ENCODE data around the gene CLEC17A. TPM values are rescaled to one million over a fixed set of nuclear protein-coding genes. Genes with fewer than 3 reads are reported as not detected.
"Not testable (repeated sequence)": the region's sequence is repeated elsewhere in the genome, so short reads cannot be mapped to it uniquely, and the experiment has no call there.

The CLEC17A gene
- total RNA-seq, 1 experiment from 2014 or later = not detected

DNA sequence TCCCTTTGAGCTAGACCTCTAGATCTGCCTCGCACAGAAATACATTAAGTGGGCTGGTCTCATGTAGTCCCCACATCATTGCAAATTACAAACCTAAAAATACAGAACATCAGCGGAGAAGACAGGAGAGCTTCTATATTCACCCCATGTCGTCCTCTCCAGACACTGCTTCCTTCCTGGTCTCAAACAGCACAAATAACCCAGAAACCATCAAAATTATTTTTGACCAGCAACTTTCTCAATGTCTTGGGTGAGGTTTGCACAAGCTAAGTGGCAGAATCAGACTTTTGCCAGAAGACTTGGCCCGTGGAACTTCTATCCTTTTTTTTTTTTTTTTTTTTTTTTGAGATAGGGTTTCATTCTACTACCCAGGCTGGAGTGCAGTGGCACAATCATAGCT lies 28.2 kb downstream of the CLEC17A start:
- TF ChIP-seq, protein P1, sequence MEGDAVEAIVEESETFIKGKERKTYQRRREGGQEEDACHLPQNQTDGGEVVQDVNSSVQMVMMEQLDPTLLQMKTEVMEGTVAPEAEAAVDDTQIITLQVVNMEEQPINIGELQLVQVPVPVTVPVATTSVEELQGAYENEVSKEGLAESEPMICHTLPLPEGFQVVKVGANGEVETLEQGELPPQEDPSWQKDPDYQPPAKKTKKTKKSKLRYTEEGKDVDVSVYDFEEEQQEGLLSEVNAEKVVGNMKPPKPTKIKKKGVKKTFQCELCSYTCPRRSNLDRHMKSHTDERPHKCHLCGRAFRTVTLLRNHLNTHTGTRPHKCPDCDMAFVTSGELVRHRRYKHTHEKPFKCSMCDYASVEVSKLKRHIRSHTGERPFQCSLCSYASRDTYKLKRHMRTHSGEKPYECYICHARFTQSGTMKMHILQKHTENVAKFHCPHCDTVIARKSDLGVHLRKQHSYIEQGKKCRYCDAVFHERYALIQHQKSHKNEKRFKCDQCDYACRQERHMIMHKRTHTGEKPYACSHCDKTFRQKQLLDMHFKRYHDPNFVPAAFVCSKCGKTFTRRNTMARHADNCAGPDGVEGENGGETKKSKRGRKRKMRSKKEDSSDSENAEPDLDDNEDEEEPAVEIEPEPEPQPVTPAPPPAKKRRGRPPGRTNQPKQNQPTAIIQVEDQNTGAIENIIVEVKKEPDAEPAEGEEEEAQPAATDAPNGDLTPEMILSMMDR (IDR thresholded peaks at IDR 0.05; ENCODE audit: unreplicated experiment) = no peak
- H3K4me3 Mint-ChIP-seq (ENCODE audit: unreplicated experiment) = no peak overlapping the region
- no TSS peak for BruUV-seq (replicated peaks)
- POLR2A ChIA-PET = interaction anchor here (0.7 kb wide), 1 partner anchor 12 kb away, joined by 3 read pairs; no protein-coding TSS in a partner anchor
- intact Hi-C loops (cut with micrococcal nuclease) = no loop called here
- CTCF ChIA-PET = interaction anchor here (0.5 to 0.6 kb wide), 2 partner anchors 76 to 179 kb away, joined by 3 to 5 read pairs; no protein-coding TSS in a partner anchor
- no peaks in the 10 kb centered on the region for H3K9me3 Mint-ChIP-seq (ENCODE audit: unreplicated experiment)
- no peaks in the 10 kb centered on the region for H3K27me3 Mint-ChIP-seq (ENCODE audit: insufficient read depth, unreplicated experiment)
- no peaks in the 10 kb centered on the region for H3K36me3 Mint-ChIP-seq (ENCODE audit: insufficient read depth, unreplicated experiment)
- DNase-seq (ENCODE audit: unreplicated experiment) = no peak
- no peak overlapping the region for H3K27ac Mint-ChIP-seq (ENCODE audit: low read depth, unreplicated experiment)
- no peaks in the 10 kb centered on the region for H3K4me1 Mint-ChIP-seq (ENCODE audit: insufficient read depth, unreplicated experiment)

- H3K9me3 Mint-ChIP-seq (ENCODE audit: unreplicated experiment); DNase-seq (ENCODE audit: unreplicated experiment); POLR2A ChIA-PET; H3K36me3 Mint-ChIP-seq (ENCODE audit: insufficient read depth, unreplicated experiment); H3K27ac Mint-ChIP-seq (ENCODE audit: low read depth, unreplicated experiment); BruUV-seq (replicated peaks); intact Hi-C loops (cut with micrococcal nuclease); H3K27me3 Mint-ChIP-seq (ENCODE audit: insufficient read depth, unreplicated experiment); CTCF ChIA-PET; H3K4me1 Mint-ChIP-seq (ENCODE audit: insufficient read depth, unreplicated experiment); H3K4me3 Mint-ChIP-seq (ENCODE audit: unreplicated experiment): not testable (repeated sequence)
These were observed 29.4 kb downstream of the CLEC17A start for GRCh38 chr19:14612242-14612641.

- intact Hi-C loops (cut with micrococcal nuclease) = no loop called here
- Mint-ChIP-seq H3K4me1 (ENCODE audit: insufficient read depth, unreplicated experiment) (no peaks in the 10 kb centered on the region), H3K27ac (ENCODE audit: low read depth, unreplicated experiment) (no peak overlapping the region), H3K9me3 (ENCODE audit: unreplicated experiment) (peaks cover 8% of the 10 kb centered on the region), H3K27me3 (ENCODE audit: insufficient read depth, unreplicated experiment) (no peaks in the 10 kb centered on the region), H3K4me3 (ENCODE audit: unreplicated experiment) (no peak overlapping the region), H3K36me3 (ENCODE audit: insufficient read depth, unreplicated experiment) (no peaks in the 10 kb centered on the region)
- no TSS peak for BruUV-seq (replicated peaks)
- ChIA-PET POLR2A (no interaction called here), CTCF (no interaction called here)
- no peak for DNase-seq (ENCODE audit: unreplicated experiment)
- TF ChIP-seq, protein P1 (IDR thresholded peaks at IDR 0.05; ENCODE audit: unreplicated experiment) = no peak
These were observed 29.8 kb downstream of the CLEC17A start for GRCh38 chr19:14612657-14613056.

DNA sequence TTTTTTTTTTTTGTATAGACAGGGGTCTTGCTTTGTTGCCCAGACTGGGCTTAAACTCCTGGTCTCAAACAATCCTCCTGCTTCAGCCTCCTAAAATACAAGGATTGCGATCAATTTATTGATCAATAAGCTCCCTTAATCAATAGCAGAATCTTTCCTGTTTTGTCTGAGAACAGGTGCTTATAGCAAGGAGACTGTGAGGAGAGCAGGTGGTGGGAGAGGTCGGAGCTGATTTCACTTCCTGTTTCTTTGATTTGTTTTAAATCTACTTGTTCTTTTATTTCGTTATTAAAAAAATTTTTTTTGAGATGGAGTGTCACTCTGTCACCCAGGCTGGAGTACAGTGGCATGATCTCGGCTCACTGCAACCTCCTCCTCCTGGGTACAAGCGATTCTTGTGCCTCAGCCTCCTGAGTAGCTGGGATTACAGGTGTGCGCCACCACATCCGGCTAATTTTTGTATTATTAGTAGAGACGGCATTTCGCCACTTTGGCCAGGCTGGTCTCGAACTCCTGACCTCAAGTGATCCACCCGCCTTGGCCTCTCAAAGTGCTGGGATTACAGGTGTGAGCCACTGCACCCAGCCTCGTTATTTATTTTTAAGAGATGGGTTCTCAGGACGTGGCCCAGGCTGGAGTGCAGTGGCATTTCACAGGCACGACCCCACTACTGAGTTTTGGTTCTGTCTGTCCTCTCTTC lies 30.7 kb downstream of the CLEC17A start:
- not testable (repeated sequence) for H3K27me3 Mint-ChIP-seq (ENCODE audit: insufficient read depth, unreplicated experiment); H3K9me3 Mint-ChIP-seq (ENCODE audit: unreplicated experiment)
- CTCF ChIA-PET = interaction anchor here (0.7 to 0.8 kb wide), 3 partner anchors 15 to 73 kb away, joined by 3 read pairs; no protein-coding TSS in a partner anchor

DNA sequence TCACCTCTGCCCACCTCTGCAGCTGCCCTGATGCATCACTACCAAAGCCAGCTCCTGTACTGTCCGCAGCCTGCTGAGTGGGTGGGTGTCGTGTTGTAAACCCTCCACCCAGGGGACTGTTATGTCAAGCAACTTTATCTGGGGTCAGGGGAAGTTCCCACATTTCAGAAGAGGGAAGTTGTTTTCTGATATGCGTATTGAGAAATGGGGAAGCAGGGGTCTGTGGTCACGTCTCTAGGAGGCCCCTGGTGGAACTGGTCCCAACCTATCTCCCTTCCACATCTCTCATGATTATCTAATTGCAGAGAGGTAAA lies 31.2 kb downstream of the CLEC17A start:
- no TSS peak for BruUV-seq (replicated peaks)
- ChIA-PET CTCF (interaction anchor here (0.8 kb wide), 1 partner anchor 73 kb away, joined by 3 read pairs; no protein-coding TSS in a partner anchor), POLR2A (no interaction called here)
- peaks cover 9% of the 10 kb centered on the region for H3K9me3 Mint-ChIP-seq (ENCODE audit: unreplicated experiment)
- intact Hi-C loops (cut with micrococcal nuclease) = no loop called here
- no peaks in the 10 kb centered on the region for H3K36me3 Mint-ChIP-seq (ENCODE audit: insufficient read depth, unreplicated experiment)
- H3K4me1 Mint-ChIP-seq (ENCODE audit: insufficient read depth, unreplicated experiment) = no peaks in the 10 kb centered on the region
- no peak for DNase-seq (ENCODE audit: unreplicated experiment)
- no peaks in the 10 kb centered on the region for H3K27me3 Mint-ChIP-seq (ENCODE audit: insufficient read depth, unreplicated experiment)
- no peak overlapping the region for H3K27ac Mint-ChIP-seq (ENCODE audit: low read depth, unreplicated experiment)
- TF ChIP-seq, protein P1 (IDR thresholded peaks at IDR 0.05; ENCODE audit: unreplicated experiment) = no peak
- no peak overlapping the region for H3K4me3 Mint-ChIP-seq (ENCODE audit: unreplicated experiment)

More for the DNA sequence above, 30.7 kb downstream of the CLEC17A start:
- H3K4me3 Mint-ChIP-seq (ENCODE audit: unreplicated experiment); H3K27ac Mint-ChIP-seq (ENCODE audit: low read depth, unreplicated experiment); H3K36me3 Mint-ChIP-seq (ENCODE audit: insufficient read depth, unreplicated experiment); intact Hi-C loops (cut with micrococcal nuclease); BruUV-seq (replicated peaks); H3K4me1 Mint-ChIP-seq (ENCODE audit: insufficient read depth, unreplicated experiment); DNase-seq (ENCODE audit: unreplicated experiment); POLR2A ChIA-PET: not testable (repeated sequence)
